ENCODE data around the gene ANKRD44. TPM values are rescaled to one million over a fixed set of nuclear protein-coding genes. Genes with fewer than 3 reads are reported as not detected.

Gene ANKRD44
- total and polyA plus RNA-seq, 2 of the 8 experiments (the other 6 are each of a cell fraction or from before 2014, with no cell fraction given): 1.2 to 1.3 TPM

GRCh38 chr2:197011021-197011417, 299.6 kb downstream of the ANKRD44 start (continued):
- TF ChIP-seq YY1 (IDR thresholded peaks at IDR 0.05; ENCODE audit: low read depth, low read length): no peak
- TF ChIP-seq GABPA (IDR thresholded peaks at IDR 0.05; ENCODE audit: borderline replicate concordance, insufficient read depth, low read length): no peak
- TF ChIP-seq, protein P1, sequence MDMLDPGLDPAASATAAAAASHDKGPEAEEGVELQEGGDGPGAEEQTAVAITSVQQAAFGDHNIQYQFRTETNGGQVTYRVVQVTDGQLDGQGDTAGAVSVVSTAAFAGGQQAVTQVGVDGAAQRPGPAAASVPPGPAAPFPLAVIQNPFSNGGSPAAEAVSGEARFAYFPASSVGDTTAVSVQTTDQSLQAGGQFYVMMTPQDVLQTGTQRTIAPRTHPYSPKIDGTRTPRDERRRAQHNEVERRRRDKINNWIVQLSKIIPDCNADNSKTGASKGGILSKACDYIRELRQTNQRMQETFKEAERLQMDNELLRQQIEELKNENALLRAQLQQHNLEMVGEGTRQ (IDR thresholded peaks at IDR 0.05; ENCODE audit: low read length): no peak
- TF ChIP-seq SIRT6 (IDR thresholded peaks at IDR 0.05; ENCODE audit: low read length): no peak
- TF ChIP-seq SIX5 (IDR thresholded peaks at IDR 0.05; ENCODE audit: low read depth, low read length): no peak
- no peak for TF ChIP-seq POLR2A (IDR thresholded peaks at IDR 0.05; ENCODE audit: control extremely low read depth in 1 of 2, low read depth in 2 of 2, low read length in 2 of 2)

Measured in H1 (cell line).